Tibial artery (tissue), 4 donors: ENCODE results near the gene LIN54.

ENCODE experiments used
- DNase-seq, 2 donors: peaks; one replicate each; pipeline ENCODE4 v3.0.0-alpha.2; 2019
- H3K27ac ChIP-seq, 2 donors: fragments of 200-600 bp; sonication (generic) in 1 of 2; 1 replicate in 1 of 2; 2 replicates in 1 of 2; pipeline ENCODE4 v1.5.1; 2018 to 2019; ENCODE audit warnings: mild to moderate bottlenecking in 1 of 2
- H3K27me3 ChIP-seq, 2 donors: fragments of 200-600 bp; sonication (generic) in 1 of 2; one replicate each; pipeline versions ENCODE4 v1.5.1 to v1.6.0; 2016 to 2019
- H3K36me3 ChIP-seq, 3 donors: fragments of 200-600 bp; sonication (generic) in 2 of 3; one replicate each; pipeline ENCODE4 v1.5.1; 2016 to 2019; ENCODE audit warnings: mild to moderate bottlenecking in 2 of 3
- H3K4me1 ChIP-seq, 4 donors: fragments of 200-600 bp; sonication (generic) in 2 of 4; 1 replicate in 3 of 4; 2 replicates in 1 of 4; pipeline ENCODE4 v1.5.1; 2016 to 2019
- H3K4me3 ChIP-seq, 2 donors: fragments of 200-600 bp; sonication (generic) in 1 of 2; 1 replicate in 1 of 2; 2 replicates in 1 of 2; pipeline ENCODE4 v1.5.1; 2018 to 2019; ENCODE audit warnings: mild to moderate bottlenecking in 2 of 2
- H3K9me3 ChIP-seq, 3 donors: fragments of 200-600 bp; sonication (generic) in 1 of 3; one replicate each; pipeline ENCODE4 v1.5.1; 2016 to 2019
- intact Hi-C: fragments of 100-400 bp; cut with DNase I; formaldehyde crosslinking; loops from one replicate; pipeline ENCODE4 v1.15.0; 2023; ENCODE audit warnings: low total_unique reads
- TF ChIP-seq, protein P1 (sequence below), 2 experiments: fragments of 200-600 bp in 1 of 2; fragments of 450-650 bp in 1 of 2; IDR thresholded peaks; one replicate each; pipeline ENCODE4 v1.5.1; 2017 to 2019; ENCODE audit warnings: antibody characterized with exemption in 2 of 2, mild to moderate bottlenecking in 1 of 2, moderate library complexity in 1 of 2

LIN54 gene

DNA sequence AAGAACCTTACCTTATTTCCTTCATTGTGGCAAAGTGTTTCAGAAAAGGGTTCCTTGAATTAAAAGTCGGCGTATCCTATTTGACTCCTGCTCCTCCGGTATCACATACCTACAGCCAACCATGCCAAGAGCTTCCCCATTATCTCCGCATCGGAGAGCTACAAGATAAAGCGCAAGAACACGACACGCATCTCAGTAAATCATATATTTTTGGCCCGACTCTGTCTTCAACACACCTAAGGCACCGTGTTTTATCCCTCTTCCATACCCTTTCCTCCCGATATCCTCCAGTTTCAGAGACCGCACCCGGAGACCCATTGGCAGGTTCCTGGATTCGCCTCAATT lies 110.6 kb downstream of the LIN54 start:
- H3K4me1 ChIP-seq: peaks cover 0 to 41% (median 19%) of the 10 kb centered on the region in 4 donors
- intact Hi-C loops: loop anchor here (2.0 to 10.0 kb wide), 3 partner anchors 112 to 471 kb away; partner anchors contain the start of genes COQ2 and LIN54
- peak overlapping the region; percentile 60 to 68 for H3K4me3 ChIP-seq
- H3K27ac ChIP-seq: peak overlapping the region; percentile 91 to 93
- H3K9me3 ChIP-seq: no peaks in the 10 kb centered on the region
- H3K27me3 ChIP-seq: no peaks in the 10 kb centered on the region
- peaks cover 0 to 5% (median 0%) of the 10 kb centered on the region in 3 donors for H3K36me3 ChIP-seq
- no peak for DNase-seq
- TF ChIP-seq, protein P1, sequence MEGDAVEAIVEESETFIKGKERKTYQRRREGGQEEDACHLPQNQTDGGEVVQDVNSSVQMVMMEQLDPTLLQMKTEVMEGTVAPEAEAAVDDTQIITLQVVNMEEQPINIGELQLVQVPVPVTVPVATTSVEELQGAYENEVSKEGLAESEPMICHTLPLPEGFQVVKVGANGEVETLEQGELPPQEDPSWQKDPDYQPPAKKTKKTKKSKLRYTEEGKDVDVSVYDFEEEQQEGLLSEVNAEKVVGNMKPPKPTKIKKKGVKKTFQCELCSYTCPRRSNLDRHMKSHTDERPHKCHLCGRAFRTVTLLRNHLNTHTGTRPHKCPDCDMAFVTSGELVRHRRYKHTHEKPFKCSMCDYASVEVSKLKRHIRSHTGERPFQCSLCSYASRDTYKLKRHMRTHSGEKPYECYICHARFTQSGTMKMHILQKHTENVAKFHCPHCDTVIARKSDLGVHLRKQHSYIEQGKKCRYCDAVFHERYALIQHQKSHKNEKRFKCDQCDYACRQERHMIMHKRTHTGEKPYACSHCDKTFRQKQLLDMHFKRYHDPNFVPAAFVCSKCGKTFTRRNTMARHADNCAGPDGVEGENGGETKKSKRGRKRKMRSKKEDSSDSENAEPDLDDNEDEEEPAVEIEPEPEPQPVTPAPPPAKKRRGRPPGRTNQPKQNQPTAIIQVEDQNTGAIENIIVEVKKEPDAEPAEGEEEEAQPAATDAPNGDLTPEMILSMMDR (IDR thresholded peaks at IDR 0.05): no peak

DNA sequence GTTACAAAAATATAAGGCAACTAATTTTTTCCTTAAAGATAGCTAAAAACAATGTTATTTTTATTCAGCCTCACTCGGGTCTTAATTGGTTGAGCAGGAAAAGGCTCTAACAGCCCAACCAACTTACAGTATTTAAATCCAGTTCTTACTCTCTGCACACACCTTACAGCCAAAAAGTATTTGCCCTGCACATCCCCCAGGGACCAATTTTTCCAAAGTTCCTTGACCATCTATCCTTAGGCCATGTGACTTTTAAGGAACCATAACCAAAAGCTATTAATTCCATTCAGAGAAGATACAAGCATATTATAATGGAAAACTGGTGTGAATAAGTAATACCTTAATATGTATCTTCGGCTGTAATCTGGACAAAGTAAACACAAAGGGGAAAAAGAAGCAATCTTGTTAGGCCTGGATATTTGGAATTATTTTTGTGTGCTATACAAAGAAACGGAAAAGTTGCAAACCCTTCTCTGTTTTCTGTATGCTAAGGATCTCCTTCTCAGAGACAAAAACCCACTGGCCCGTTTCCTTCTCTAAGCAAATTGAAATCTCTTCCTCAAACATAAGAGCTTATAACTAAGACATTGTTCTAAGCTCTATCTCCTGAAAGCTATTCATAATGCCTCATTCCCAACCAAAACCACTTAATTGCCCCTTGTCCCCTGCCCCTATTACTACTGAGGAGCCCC lies 111.1 kb downstream of the LIN54 start:
- Histone ChIP-seq H3K9me3 (no peaks in the 10 kb centered on the region), H3K4me3 (peak overlapping the region; percentile 60 to 68), H3K27me3 (no peaks in the 10 kb centered on the region), H3K27ac (peak overlapping the region; percentile 91 to 93), H3K36me3 (peaks cover 0 to 8% (median 0%) of the 10 kb centered on the region in 3 donors), H3K4me1 (peaks cover 0 to 41% (median 19%) of the 10 kb centered on the region in 4 donors)
- TF ChIP-seq, protein P1 (IDR thresholded peaks at IDR 0.05): no peak
- intact Hi-C loops: loop anchor here (2.0 to 10.0 kb wide), 3 partner anchors 113 to 471 kb away; partner anchors contain the start of genes COQ2 and LIN54
- DNase-seq: no peak

DNA sequence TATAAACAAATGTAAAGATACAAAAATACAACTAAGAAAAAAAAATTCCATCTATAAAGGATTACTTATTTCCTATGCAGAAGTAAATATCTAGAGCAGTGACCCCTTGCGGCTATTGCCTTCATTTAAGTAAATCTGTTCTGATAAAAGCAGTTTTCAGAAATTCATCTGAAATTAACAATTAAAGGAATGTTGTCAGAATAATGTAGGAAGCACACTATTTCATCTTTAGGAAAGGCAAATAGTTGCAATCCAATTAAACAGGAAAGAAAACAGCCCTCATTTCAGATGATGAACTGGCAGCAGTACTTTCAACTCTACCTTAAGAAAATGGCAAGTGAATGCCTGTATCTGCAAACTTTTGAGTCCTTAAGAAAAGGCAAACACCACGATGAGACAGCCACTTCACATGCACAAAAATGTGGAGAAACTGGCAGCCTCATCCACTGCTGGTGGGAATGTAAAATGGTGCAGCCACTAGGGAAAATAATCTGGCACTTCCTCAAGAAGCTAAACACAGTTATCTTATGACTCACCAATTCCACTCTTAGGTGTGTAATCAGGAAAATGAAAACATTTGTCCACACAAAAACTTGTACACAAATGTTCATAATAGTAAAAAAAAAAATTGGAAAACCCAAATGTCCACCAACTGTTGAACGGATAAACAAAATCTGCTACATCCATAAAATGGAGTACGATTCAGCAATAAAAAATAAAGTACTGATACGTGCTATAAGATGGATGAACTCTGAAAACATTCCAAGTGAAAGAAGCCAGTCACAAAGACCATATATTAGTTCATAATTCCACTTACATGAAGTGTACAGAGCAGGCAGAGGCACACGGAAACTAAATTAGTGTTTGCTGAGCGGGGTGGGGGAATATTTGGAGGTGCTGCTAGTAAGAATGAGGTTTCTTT lies 112.0 kb downstream of the LIN54 start:
- H3K9me3 ChIP-seq: no peaks in the 10 kb centered on the region
- no peaks in the 10 kb centered on the region for H3K27me3 ChIP-seq
- DNase-seq: peak in 1 of 2 donors; percentile 27
- H3K4me3 ChIP-seq: peak overlapping the region; percentile 60 to 68
- H3K4me1 ChIP-seq: peaks cover 0 to 41% (median 19%) of the 10 kb centered on the region in 4 donors
- intact Hi-C loops: no loop called here
- TF ChIP-seq, protein P1 (IDR thresholded peaks at IDR 0.05): peak; percentile 17 to 20
- H3K27ac ChIP-seq: peak overlapping the region; percentile 91 to 93
- H3K36me3 ChIP-seq: peaks cover 0 to 17% (median 7%) of the 10 kb centered on the region in 3 donors

DNA sequence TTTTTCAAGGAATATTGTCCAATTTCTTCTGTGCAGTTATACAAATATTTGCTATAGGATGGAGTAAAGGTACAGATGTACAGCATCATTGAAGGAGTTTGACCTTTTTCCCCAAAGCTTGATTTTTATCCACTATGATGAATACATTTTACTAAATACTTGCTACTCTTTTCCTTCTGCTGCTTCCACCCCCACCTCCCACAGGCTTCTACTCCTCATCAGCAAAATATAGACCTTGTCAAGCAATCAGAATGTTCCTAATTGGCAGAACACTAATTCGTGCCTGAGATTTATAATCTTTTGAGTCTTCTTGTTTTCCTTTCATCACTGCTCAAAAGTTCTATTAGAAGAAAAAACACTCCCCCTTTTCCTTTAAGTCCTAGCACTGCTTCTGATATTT lies 113.9 kb downstream of the LIN54 start:
- Histone ChIP-seq H3K9me3 (no peaks in the 10 kb centered on the region), H3K4me3 (no peak overlapping the region), H3K27me3 (no peaks in the 10 kb centered on the region), H3K27ac (peak overlapping the region in 1 of 2 donors; percentile 93), H3K36me3 (peaks cover 0 to 18% (median 7%) of the 10 kb centered on the region in 3 donors), H3K4me1 (peaks cover 0 to 44% (median 22%) of the 10 kb centered on the region in 4 donors)
- intact Hi-C loops: no loop called here
- no peak for DNase-seq
- TF ChIP-seq, protein P1 (IDR thresholded peaks at IDR 0.05): no peak

DNA sequence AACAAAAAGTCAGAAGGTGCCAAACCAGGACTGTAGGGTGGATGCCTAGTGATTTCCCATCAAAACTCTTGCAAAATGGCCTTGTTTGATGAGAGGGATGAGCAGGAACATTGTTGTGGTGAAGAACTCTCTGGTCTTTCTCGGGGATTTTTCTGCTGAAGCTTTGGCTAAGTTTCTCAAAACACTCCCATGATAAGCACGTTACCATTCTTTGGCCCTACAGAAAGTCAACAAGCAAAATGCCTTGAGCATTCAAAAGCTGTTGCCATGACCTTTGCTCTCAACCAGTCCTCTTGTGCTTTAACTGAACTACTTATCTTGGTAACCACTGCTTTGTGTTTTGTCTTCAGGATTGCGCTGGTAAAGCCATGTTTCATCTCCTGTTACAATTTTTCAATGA lies 116.7 kb downstream of the LIN54 start:
- Histone ChIP-seq H3K9me3 (no peaks in the 10 kb centered on the region), H3K4me1 (peaks cover 0 to 43% (median 24%) of the 10 kb centered on the region in 4 donors), H3K36me3 (peaks cover 0 to 18% (median 7%) of the 10 kb centered on the region in 3 donors), H3K27me3 (no peaks in the 10 kb centered on the region), H3K4me3 (no peak overlapping the region), H3K27ac (no peak overlapping the region)
- TF ChIP-seq, protein P1 (IDR thresholded peaks at IDR 0.05): no peak
- DNase-seq: no peak
- intact Hi-C loops: no loop called here
